A549 (cell line): ENCODE results near the gene SEC22C. TPM values are rescaled to one million over a fixed set of nuclear protein-coding genes. Genes with fewer than 3 reads are reported as not detected.

Experiments
- ATAC-seq, 2 experiments: fragments of 200-7000 bp in 1 of 2; fragments of >200 bp in 1 of 2; cut with Nextera tagmentation in 1 of 2; cut with Tn5 transposase in 1 of 2; 3 replicates each; pipeline versions ENCODE4 v1.8.0 to v1.9.1; 2018 to 2020; ENCODE audit warnings: mild to moderate bottlenecking in 1 of 2, moderate library complexity in 1 of 2
- CTCF ChIA-PET: fragments of 300-600 bp; sonication (Branson Sonifier 250); formaldehyde crosslinking; extraction: SDS; loops from one replicate; lab custom pipeline; 2021; ENCODE audit warnings: antibody characterized with exemption, inconsistent platforms; lab: Yijun Ruan, JAX
- POLR2A ChIA-PET: fragments of 350-600 bp; formaldehyde crosslinking; extraction: SDS; loops from one replicate; lab custom pipeline; 2021; ENCODE audit warnings: antibody characterized with exemption, inconsistent platforms; lab: Yijun Ruan, JAX
- DNase-seq, 2 experiments: peaks; one replicate each; pipeline versions ENCODE4 v3.0.0 to v3.0.0-alpha.2; 2011 to 2016; ENCODE audit warnings: low read depth in 1 of 2, low spot score in 1 of 2
- FAIRE-seq: peaks from 2 replicates; lab custom pipeline; 2011; peaks lifted over from hg19 to GRCh38; lab: Jason Lieb, UNC
- H3K27ac ChIP-seq, 2 experiments: fragments of >200 bp; sonication (Bioruptor Twin); formaldehyde crosslinking; 3 replicates each; pipeline ENCODE4 v1.5.1; 2016 to 2017
- H3K4me1 ChIP-seq: fragments of >200 bp; sonication (Bioruptor Twin); formaldehyde crosslinking; 3 replicates; pipeline ENCODE4 v1.6.1; 2016
- H3K4me2 ChIP-seq: fragments of >200 bp; sonication (Bioruptor Twin); formaldehyde crosslinking; 3 replicates; pipeline ENCODE4 v1.6.1; 2016
- H3K4me3 ChIP-seq: fragments of >200 bp; sonication (Bioruptor Twin); formaldehyde crosslinking; 3 replicates; pipeline ENCODE4 v1.5.1; 2016
- H3K9me3 ChIP-seq: fragments of >200 bp; sonication (Bioruptor Twin); formaldehyde crosslinking; 3 replicates; pipeline ENCODE4 v1.6.1; 2016
- CHD2 ChIP-seq: fragments of 150-350 bp; IDR thresholded peaks from 2 replicates; pipeline ENCODE4 v1.6.1; 2014; ENCODE audit warnings: low read length; ENCODE audit not compliant: partially characterized antibody
- ELK1 ChIP-seq: fragments of 150-350 bp; IDR thresholded peaks from 2 replicates; pipeline ENCODE4 v1.6.1; 2014; ENCODE audit warnings: low read depth, mild to moderate bottlenecking, low read length
- EP300 ChIP-seq, 2 experiments: fragments of >200 bp; sonication (Bioruptor Twin); formaldehyde crosslinking; IDR thresholded peaks; 2 replicates in 1 of 2; 3 replicates in 1 of 2; pipeline ENCODE4 v1.6.1; 2016 to 2017
- FOSB ChIP-seq: fragments of 250-450 bp; sonication (Bioruptor Pico); IDR thresholded peaks from 2 replicates; pipeline ENCODE4 v1.5.0; 2020; ENCODE audit warnings: mild to moderate bottlenecking, moderate library complexity
- HES2 ChIP-seq: fragments of >200 bp; sonication (Bioruptor Twin); formaldehyde crosslinking; IDR thresholded peaks from 2 replicates; pipeline ENCODE4 v1.6.1; 2016
- HEYL ChIP-seq: fragments of 250-450 bp; sonication (Bioruptor Pico); IDR thresholded peaks from 2 replicates; pipeline ENCODE4 v1.8.0; 2021; ENCODE audit warnings: mild to moderate bottlenecking, moderate library complexity
- HOXA7 ChIP-seq: fragments of 250-450 bp; sonication (Bioruptor Pico); IDR thresholded peaks from 2 replicates; pipeline ENCODE4 v1.5.0; 2020; ENCODE audit warnings: mild to moderate bottlenecking, moderate library complexity
- HOXB13 ChIP-seq: fragments of 250-450 bp; sonication (Bioruptor Pico); IDR thresholded peaks from 2 replicates; pipeline ENCODE4 v1.5.0; 2020; ENCODE audit warnings: low read depth, mild to moderate bottlenecking, moderate library complexity
- HOXB5 ChIP-seq: fragments of 250-450 bp; sonication (Bioruptor Pico); IDR thresholded peaks from 2 replicates; pipeline ENCODE4 v1.5.0; 2020; ENCODE audit warnings: mild to moderate bottlenecking, moderate library complexity
- JUN ChIP-seq, 2 experiments: fragments of >200 bp; sonication (Bioruptor Twin); formaldehyde crosslinking; IDR thresholded peaks; 2 replicates in 1 of 2; 3 replicates in 1 of 2; pipeline ENCODE4 v1.6.1; 2016 to 2017
- JUNB ChIP-seq: fragments of >200 bp; sonication (Bioruptor Twin); formaldehyde crosslinking; IDR thresholded peaks from 2 replicates; pipeline ENCODE4 v1.6.1; 2016
- MAX ChIP-seq: IDR thresholded peaks from 2 replicates; pipeline ENCODE4 v1.6.1; 2012
- NFE2L2 ChIP-seq: fragments of 150-350 bp; conservative IDR thresholded peaks from 2 replicates; pipeline ENCODE4 v1.6.1; 2014; ENCODE audit warnings: low read length
- NR3C1 ChIP-seq: fragments of >200 bp; sonication (Bioruptor Twin); formaldehyde crosslinking; IDR thresholded peaks from 3 replicates; pipeline ENCODE4 v1.6.1; 2017
- PBX3 ChIP-seq: IDR thresholded peaks from 2 replicates; pipeline ENCODE4 v1.6.1; 2012
- RAD21 ChIP-seq, 2 experiments: fragments of >200 bp in 1 of 2; sonication (Bioruptor Twin) in 1 of 2; formaldehyde crosslinking in 1 of 2; IDR thresholded peaks in 1 of 2; conservative IDR thresholded peaks in 1 of 2; 2 replicates in 1 of 2; 3 replicates in 1 of 2; pipeline ENCODE4 v1.6.1; 2012 to 2018; ENCODE audit warnings: inconsistent platforms in 1 of 2
- REST ChIP-seq: fragments of 200-600 bp; sonication (generic); IDR thresholded peaks from 2 replicates; pipeline ENCODE4 v1.6.1; 2016; ENCODE audit warnings: antibody characterized with exemption, mild to moderate bottlenecking, moderate library complexity
- TFCP2L1 ChIP-seq: fragments of 250-450 bp; sonication (Bioruptor Pico); IDR thresholded peaks from 2 replicates; pipeline ENCODE4 v1.5.0; 2021; ENCODE audit warnings: mild to moderate bottlenecking
- USF2 ChIP-seq: fragments of 450-650 bp; IDR thresholded peaks from 2 replicates; pipeline ENCODE4 v1.6.1; 2014; ENCODE audit warnings: antibody characterized with exemption
- WGBS: methylation state at CpG from one replicate; pipeline ENCODE4 v1.1.6; 2017; ENCODE audit errors: missing lambda C conversion rate; 5-methylcytosine and 5-hydroxymethylcytosine counted together
- polyA plus RNA-seq, 4 experiments: library from polyadenylated mRNA; depleted of rRNA in 3 of 4; stranded (reverse); fragments of >200 nt; fragmentation: RNase III in 1 of 4; extraction: RNeasy Plus Mini Kit Qiagen cat#74134 plus additional on column Dnase treatment in 1 of 4; gene quantifications; 2 replicates in 3 of 4; 3 replicates in 1 of 4; pipeline ENCODE4 v1.2.3, GENCODE V29; 2011 to 2017

SEC22C gene
- polyA plus RNA-seq, 2 of the 4 experiments (the other 2 are of a cell fraction): 31.0 to 36.2 TPM

- no peak for DNase-seq
- no peaks in the 10 kb centered on the region for H3K4me1 ChIP-seq
- ATAC-seq: no peak
- POLR2A ChIA-PET: no interaction called here
- H3K4me2 ChIP-seq: no peak overlapping the region
- no peaks in the 10 kb centered on the region for H3K9me3 ChIP-seq
- CTCF ChIA-PET: interaction anchor here (0.6 kb wide), 1 partner anchor 26 kb away, joined by 3 read pairs; no protein-coding TSS in a partner anchor
- TF ChIP-seq REST (no peak), MAX (no peak), RAD21 (conservative IDR thresholded peaks at IDR 0.05 in 1 of 2, IDR thresholded peaks at IDR 0.05 in 1 of 2) (no peak), HES2 (no peak), NR3C1 (no peak), EP300 (IDR thresholded peaks at IDR 0.05) (no peak), HOXB5 (no peak), JUN (IDR thresholded peaks at IDR 0.05) (no peak), USF2 (no peak), ELK1 (no peak)
- FAIRE-seq: no peak
- no peak overlapping the region for H3K27ac ChIP-seq
- WGBS: 33% methylated on average over 3 of the region's 3 CpGs
- H3K4me3 ChIP-seq: no peak overlapping the region
Observed at GRCh38 chr3:42509111-42509510, 72.7 kb downstream of the SEC22C start.

- POLR2A ChIA-PET: no interaction called here
Observed at GRCh38 chr3:42508562-42508961, 73.2 kb downstream of the SEC22C start.

More at GRCh38 chr3:42508562-42508961, 73.2 kb downstream of the SEC22C start:
- no peak for ATAC-seq
- DNase-seq: no peak
- Histone ChIP-seq H3K4me3 (no peak overlapping the region), H3K27ac (no peak overlapping the region), H3K9me3 (no peaks in the 10 kb centered on the region), H3K4me2 (no peak overlapping the region), H3K4me1 (no peaks in the 10 kb centered on the region)
- CTCF ChIA-PET: no interaction called here
- no peak for TF ChIP-seq FOSB (CRISPR knock-in tag)
- TF ChIP-seq HEYL (CRISPR knock-in tag): no peak
- TF ChIP-seq TFCP2L1 (CRISPR knock-in tag): no peak
- no peak for TF ChIP-seq CHD2
- no peak for TF ChIP-seq NFE2L2
- TF ChIP-seq RAD21 (conservative IDR thresholded peaks at IDR 0.05 in 1 of 2, IDR thresholded peaks at IDR 0.05 in 1 of 2): no peak
- TF ChIP-seq HOXA7 (CRISPR knock-in tag): no peak
- TF ChIP-seq JUNB: no peak
- TF ChIP-seq PBX3: no peak
- no peak for TF ChIP-seq HOXB13
- TF ChIP-seq NR3C1: no peak
- no peak for FAIRE-seq
- 56% methylated on average over 4 of the region's 4 CpGs for WGBS
